ENCODE measurements around the gene GPR62.

Gene GPR62

GRCh38 chr3:51949121-51949520 is 6.1 kb upstream of the GPR62 start:
- TF ChIP-seq, protein P1, sequence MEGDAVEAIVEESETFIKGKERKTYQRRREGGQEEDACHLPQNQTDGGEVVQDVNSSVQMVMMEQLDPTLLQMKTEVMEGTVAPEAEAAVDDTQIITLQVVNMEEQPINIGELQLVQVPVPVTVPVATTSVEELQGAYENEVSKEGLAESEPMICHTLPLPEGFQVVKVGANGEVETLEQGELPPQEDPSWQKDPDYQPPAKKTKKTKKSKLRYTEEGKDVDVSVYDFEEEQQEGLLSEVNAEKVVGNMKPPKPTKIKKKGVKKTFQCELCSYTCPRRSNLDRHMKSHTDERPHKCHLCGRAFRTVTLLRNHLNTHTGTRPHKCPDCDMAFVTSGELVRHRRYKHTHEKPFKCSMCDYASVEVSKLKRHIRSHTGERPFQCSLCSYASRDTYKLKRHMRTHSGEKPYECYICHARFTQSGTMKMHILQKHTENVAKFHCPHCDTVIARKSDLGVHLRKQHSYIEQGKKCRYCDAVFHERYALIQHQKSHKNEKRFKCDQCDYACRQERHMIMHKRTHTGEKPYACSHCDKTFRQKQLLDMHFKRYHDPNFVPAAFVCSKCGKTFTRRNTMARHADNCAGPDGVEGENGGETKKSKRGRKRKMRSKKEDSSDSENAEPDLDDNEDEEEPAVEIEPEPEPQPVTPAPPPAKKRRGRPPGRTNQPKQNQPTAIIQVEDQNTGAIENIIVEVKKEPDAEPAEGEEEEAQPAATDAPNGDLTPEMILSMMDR (IDR thresholded peaks at IDR 0.05; ENCODE audit: extremely low read depth, insufficient read depth, missing control alignments): no peak
- no peak for DNase-seq (ENCODE audit: low spot score)
- in situ Hi-C loops (cut with MboI; ENCODE audit: low pct_unique_long_range_greater_than_20kb, low sequenced_read_pairs, unreplicated experiment): no loop called here

GRCh38 chr3:51950899-51951298 is 4.3 kb upstream of the GPR62 start:
- in situ Hi-C loops (cut with MboI; ENCODE audit: low pct_unique_long_range_greater_than_20kb, low sequenced_read_pairs, unreplicated experiment): no loop called here
- TF ChIP-seq, protein P1 (IDR thresholded peaks at IDR 0.05; ENCODE audit: extremely low read depth, insufficient read depth, missing control alignments): no peak
- no peak for DNase-seq (ENCODE audit: low spot score)

- TF ChIP-seq, protein P1 (IDR thresholded peaks at IDR 0.05; ENCODE audit: extremely low read depth, insufficient read depth, missing control alignments): no peak
- no peak for DNase-seq (ENCODE audit: low spot score)
- in situ Hi-C loops (cut with MboI; ENCODE audit: low pct_unique_long_range_greater_than_20kb, low sequenced_read_pairs, unreplicated experiment): no loop called here
Observed at GRCh38 chr3:51953445-51953844, 1.7 kb upstream of the GPR62 start.

DNA sequence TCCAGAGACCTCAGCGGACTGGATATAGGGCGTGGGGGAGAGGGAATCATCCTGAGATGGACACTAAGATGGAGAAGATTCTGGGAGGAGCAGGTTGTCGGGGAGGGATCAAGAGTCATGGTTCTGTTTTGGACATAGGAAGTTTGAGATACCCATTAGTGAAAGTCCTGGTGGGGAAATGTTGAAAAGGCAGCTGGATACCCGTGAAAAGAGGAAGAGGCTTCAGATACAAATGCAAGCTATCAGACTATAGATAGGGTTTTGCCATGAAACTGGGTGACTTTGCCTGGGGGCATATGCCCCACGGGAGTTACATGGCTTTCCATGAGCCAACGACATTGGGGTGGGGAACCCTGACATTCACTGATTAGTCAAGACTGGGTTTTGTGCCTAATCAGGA is 1.1 kb upstream of the GPR62 start:
- in situ Hi-C loops (cut with MboI; ENCODE audit: low pct_unique_long_range_greater_than_20kb, low sequenced_read_pairs, unreplicated experiment): no loop called here
- TF ChIP-seq, protein P1 (IDR thresholded peaks at IDR 0.05; ENCODE audit: extremely low read depth, insufficient read depth, missing control alignments): no peak
- DNase-seq (ENCODE audit: low spot score): no peak

DNA sequence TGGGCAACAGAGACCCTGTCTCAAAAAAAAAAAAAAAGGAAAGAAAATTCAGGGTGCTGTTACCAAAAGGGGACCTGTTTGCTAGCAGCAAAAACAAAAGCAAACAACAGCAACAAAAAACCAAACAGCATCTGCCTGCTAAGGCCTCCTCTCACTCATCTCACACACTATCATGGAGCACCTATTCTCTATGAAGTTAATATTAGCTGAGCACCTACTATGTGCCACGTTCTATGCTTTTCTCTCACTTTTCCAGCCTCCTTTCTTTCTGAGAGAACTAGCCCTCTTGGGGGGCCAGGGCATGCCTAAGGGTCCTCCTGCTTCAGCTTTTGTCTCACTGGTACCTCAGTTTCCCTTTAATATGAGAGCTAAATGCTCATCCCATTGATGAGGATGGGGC is 468 bp upstream of the GPR62 start:
- in situ Hi-C loops (cut with MboI; ENCODE audit: low pct_unique_long_range_greater_than_20kb, low sequenced_read_pairs, unreplicated experiment): no loop called here
- TF ChIP-seq, protein P1 (IDR thresholded peaks at IDR 0.05; ENCODE audit: extremely low read depth, insufficient read depth, missing control alignments): no peak
- DNase-seq (ENCODE audit: low spot score): no peak

- DNase-seq (ENCODE audit: low spot score): peak; percentile 74
- in situ Hi-C loops (cut with MboI; ENCODE audit: low pct_unique_long_range_greater_than_20kb, low sequenced_read_pairs, unreplicated experiment): no loop called here
- TF ChIP-seq, protein P1 (IDR thresholded peaks at IDR 0.05; ENCODE audit: extremely low read depth, insufficient read depth, missing control alignments): peak; percentile 26
Observed at GRCh38 chr3:51955893-51956770, 951 bp downstream of the GPR62 start.
